Measurements from ENCODE around the gene PHLDA1. TPM values are rescaled to one million over a fixed set of nuclear protein-coding genes. Genes with fewer than 3 reads are reported as not detected.
A peak's percentile ranks its signal among the peaks of the same experiment; 100 is the strongest.

The PHLDA1 gene
- total and polyA plus RNA-seq, 2 of the 13 experiments (the other 11 are each of a cell fraction or from before 2014, with no cell fraction given): 33.8 to 41.0 TPM

- TF ChIP-seq HNF1A (IDR thresholded peaks at IDR 0.05; ENCODE audit: low read depth) (no peak), HNF1A (CRISPR knock-in tag; IDR thresholded peaks at IDR 0.05; ENCODE audit: borderline replicate concordance) (peak; percentile 83), ZNF605 (CRISPR knock-in tag; IDR thresholded peaks at IDR 0.05) (peak; percentile 59), ZNF121 (CRISPR knock-in tag; IDR thresholded peaks at IDR 0.05) (no peak), ZNF33B (CRISPR knock-in tag; IDR thresholded peaks at IDR 0.05) (no peak; the same call in 1 of the 2 replicates), RCOR2 (CRISPR knock-in tag; IDR thresholded peaks at IDR 0.05) (peak; percentile 71; the same call in 1 of the 2 replicates), TSC22D2 (CRISPR knock-in tag; IDR thresholded peaks at IDR 0.05; ENCODE audit: borderline replicate concordance) (peak; percentile 84; the same call in 1 of the 2 replicates), PLRG1 (conservative IDR thresholded peaks at IDR 0.05) (no peak), GZF1 (CRISPR knock-in tag; IDR thresholded peaks at IDR 0.05) (no peak), ZNF557 (CRISPR knock-in tag; IDR thresholded peaks at IDR 0.05) (0 out of 2 replicates have a peak, but pooled peaks have one; percentile 87), ATF6 (CRISPR knock-in tag; conservative IDR thresholded peaks at IDR 0.05) (no peak), ZFY (CRISPR knock-in tag; IDR thresholded peaks at IDR 0.05) (peak; percentile 68), BORCS8-MEF2B (CRISPR knock-in tag; IDR thresholded peaks at IDR 0.05) (peak; percentile 95; the same call in 1 of the 2 replicates), ZNF446 (CRISPR knock-in tag; IDR thresholded peaks at IDR 0.05) (no peak; the same call in 1 of the 2 replicates), NR2C2 (CRISPR knock-in tag; IDR thresholded peaks at IDR 0.05; ENCODE audit: borderline replicate concordance) (peak; percentile 53; the same call in 1 of the 2 replicates), ZC3H13 (CRISPR knock-in tag; IDR thresholded peaks at IDR 0.05) (peak; percentile 66), ZNF326 (CRISPR knock-in tag; IDR thresholded peaks at IDR 0.05; ENCODE audit: borderline replicate concordance) (no peak), ZNF577 (CRISPR knock-in tag; IDR thresholded peaks at IDR 0.05; ENCODE audit: borderline replicate concordance, low read depth) (no peak), CSRNP1 (CRISPR knock-in tag; IDR thresholded peaks at IDR 0.05) (peak; percentile 95), HDAC6 (IDR thresholded peaks at IDR 0.05; ENCODE audit: low read depth, low read length) (no peak), HOMEZ (CRISPR knock-in tag; IDR thresholded peaks at IDR 0.05; ENCODE audit: low read depth) (peak; percentile 56; the same call in 1 of the 2 replicates), BCL6 (CRISPR knock-in tag; IDR thresholded peaks at IDR 0.05) (peak; percentile 63; the same call in 1 of the 2 replicates)
Observed at GRCh38 chr12:76031414-76032042, at the start of gene PHLDA1 (continued).
